Gastroesophageal sphincter (tissue), 3 donors: Measurements from ENCODE around the gene ELANE.

Experiments used
- CTCF ChIP-seq, 4 experiments: fragments of 200-600 bp in 2 of 4; fragments of 450-650 bp in 2 of 4; sonication (generic) in 1 of 4; IDR thresholded peaks; one replicate each; pipeline ENCODE4 v1.5.1; 2017 to 2019; ENCODE audit warnings: antibody characterized with exemption in 4 of 4, mild to moderate bottlenecking in 2 of 4, moderate library complexity in 2 of 4
- EP300 ChIP-seq: sonication (generic); formaldehyde crosslinking; IDR thresholded peaks from one replicate; pipeline ENCODE4 v1.6.1; 2017; ENCODE audit warnings: antibody characterized with exemption, mild to moderate bottlenecking
- POLR2A ChIP-seq, 2 donors: fragments of 450-650 bp; IDR thresholded peaks; one replicate each; pipeline ENCODE4 v1.6.1; 2017; ENCODE audit warnings: antibody characterized with exemption in 2 of 2, mild to moderate bottlenecking in 2 of 2, moderate library complexity in 1 of 2
- POLR2AphosphoS5 ChIP-seq: sonication (generic); formaldehyde crosslinking; IDR thresholded peaks from one replicate; pipeline ENCODE4 v1.6.1; 2017; ENCODE audit warnings: antibody characterized with exemption

- no peak for TF ChIP-seq CTCF (IDR thresholded peaks at IDR 0.05)
- no peak for TF ChIP-seq POLR2AphosphoS5
- no peak for TF ChIP-seq POLR2A (IDR thresholded peaks at IDR 0.05)
- no peak for TF ChIP-seq EP300
These were observed 52.4 kb downstream of the ELANE start for GRCh38 chr19:904545-904944.
